HCT116 (cell line): ENCODE measurements around the gene YAP1. TPM values are rescaled to one million over a fixed set of nuclear protein-coding genes. Genes with fewer than 3 reads are reported as not detected.

ENCODE experiments used
- ATAC-seq: fragments of 200-7000 bp; cut with Tn5 transposase; 2 replicates; pipeline ENCODE4 v1.9.1; 2020; ENCODE audit warnings: mild to moderate bottlenecking, moderate library complexity
- BruUV-seq: library from RNA; stranded (reverse); fragments of 400-500 nt; replicated peaks from 2 replicates; lab custom pipeline; 2021; lab: Mats Ljungman, UMichigan
- CTCF ChIA-PET: fragments of 300-600 bp; sonication (Branson Sonifier 250); formaldehyde crosslinking; loops from one replicate; lab custom pipeline; 2021; ENCODE audit warnings: antibody characterized with exemption; lab: Charles Lee
- POLR2A ChIA-PET: fragments of 300-600, 350-600 bp; sonication (Branson Sonifier 250); formaldehyde crosslinking; loops from one replicate; lab custom pipeline; 2021; ENCODE audit warnings: antibody characterized with exemption; lab: Charles Lee
- RAD21 ChIA-PET, 2 experiments: fragments of 300-600 bp; sonication (Branson Sonifier 250); formaldehyde crosslinking; loops; one replicate each; lab custom pipeline; 2023; ENCODE audit warnings: low total read pairs in 2 of 2; ENCODE audit not compliant: uncharacterized antibody in 2 of 2, unreplicated experiment in 2 of 2, low non-redundant PET in 1 of 2; lab: Charles Lee
- DNase-seq: peaks from one replicate; pipeline ENCODE4 v3.0.0-alpha.2; 2010; ENCODE audit warnings: low read depth, low spot score
- H2AFZ ChIP-seq: fragments of 200-600 bp; shearing (Covaris generic), sonication (generic); 2 replicates; pipeline ENCODE4 v1.6.1; 2017; ENCODE audit warnings: low read depth, mixed run types, mixed read lengths, antibody characterized with exemption, low read length; ENCODE audit not compliant: poor library complexity, severe bottlenecking
- H3K27ac ChIP-seq: 2 replicates; pipeline ENCODE4 v1.5.1; 2012; ENCODE audit warnings: low read depth, low read length
- H3K27me3 ChIP-seq: fragments of 200-600 bp; sonication (generic); 2 replicates; pipeline ENCODE4 v1.6.1; 2016; ENCODE audit warnings: mixed run types, low read length, mixed read lengths; ENCODE audit not compliant: insufficient read depth
- H3K36me3 ChIP-seq, 2 experiments: fragments of 200-500 bp in 1 of 2; fragments of 200-600 bp in 1 of 2; sonication (Bioruptor generic) in 1 of 2; sonication (generic) in 1 of 2; 2 replicates each; pipeline versions ENCODE4 v1.5.1 to v1.6.1; 2014 to 2016; ENCODE audit warnings: low read length in 2 of 2, inconsistent platforms in 1 of 2, mixed read lengths in 1 of 2, mixed run types in 1 of 2; ENCODE audit not compliant: insufficient read depth in 2 of 2, control insufficient read depth in 1 of 2
- H3K4me1 ChIP-seq, 2 experiments: fragments of 200-600 bp in 1 of 2; sonication (generic) in 1 of 2; 2 replicates each; pipeline versions ENCODE4 v1.5.1 to v1.6.1; 2012 to 2017; ENCODE audit warnings: low read length in 2 of 2, inconsistent platforms in 1 of 2, mild to moderate bottlenecking in 1 of 2, mixed read lengths in 1 of 2, mixed run types in 1 of 2, moderate library complexity in 1 of 2; ENCODE audit not compliant: insufficient read depth in 2 of 2, control insufficient read depth in 1 of 2
- H3K4me2 ChIP-seq: fragments of 200-600 bp; sonication (generic); 2 replicates; pipeline ENCODE4 v1.6.1; 2017; ENCODE audit warnings: mixed run types, low read length, mixed read lengths
- H3K4me3 ChIP-seq, 2 experiments: fragments of 200-600 bp in 1 of 2; sonication (generic) in 1 of 2; replicated peaks in 1 of 2; 2 replicates each; pipeline ENCODE4 v1.5.1; 2011 to 2016; ENCODE audit warnings: low read length in 2 of 2, control low read depth in 1 of 2, low read depth in 1 of 2, mild to moderate bottlenecking in 1 of 2, mixed read lengths in 1 of 2, mixed run types in 1 of 2
- H3K79me2 ChIP-seq: fragments of 200-600 bp; sonication (generic); 2 replicates; pipeline ENCODE4 v1.6.1; 2017; ENCODE audit warnings: mild to moderate bottlenecking, mixed run types, low read length, moderate library complexity, mixed read lengths; ENCODE audit not compliant: insufficient read depth
- H3K9ac ChIP-seq: fragments of 200-600 bp; sonication (generic); 2 replicates; pipeline ENCODE4 v1.6.1; 2016; ENCODE audit warnings: low read length, mixed read lengths
- H3K9me2 ChIP-seq: fragments of 200-600 bp; sonication (generic), shearing (Covaris generic); 2 replicates; pipeline ENCODE4 v1.6.1; 2017; ENCODE audit warnings: mixed run types, mild to moderate bottlenecking, moderate library complexity; ENCODE audit not compliant: insufficient read depth
- H3K9me3 ChIP-seq, 2 experiments: fragments of 200-500 bp in 1 of 2; fragments of 200-600 bp in 1 of 2; sonication (Bioruptor generic) in 1 of 2; sonication (generic) in 1 of 2; 2 replicates each; pipeline ENCODE4 v1.6.1; 2014 to 2017; ENCODE audit warnings: low read length in 2 of 2, mixed read lengths in 2 of 2, inconsistent platforms in 1 of 2, low read depth in 1 of 2, mild to moderate bottlenecking in 1 of 2, mixed run types in 1 of 2, moderate library complexity in 1 of 2; ENCODE audit not compliant: control insufficient read depth in 1 of 2, insufficient read depth in 1 of 2
- H4K20me1 ChIP-seq: fragments of 200-600 bp; sonication (generic), shearing (Covaris generic); 2 replicates; pipeline ENCODE4 v1.6.1; 2017; ENCODE audit warnings: mixed run types, mild to moderate bottlenecking, moderate library complexity; ENCODE audit not compliant: insufficient read depth
- ATF3 ChIP-seq: IDR thresholded peaks from 2 replicates; pipeline ENCODE4 v1.6.1; 2012
- CBX3 ChIP-seq: IDR thresholded peaks from 2 replicates; pipeline ENCODE4 v1.6.1; 2012; ENCODE audit warnings: low read depth
- CEBPB ChIP-seq: IDR thresholded peaks from 2 replicates; pipeline ENCODE4 v1.6.1; 2012; ENCODE audit warnings: low read depth
- CTCF ChIP-seq, 3 experiments: fragments of 200-600 bp in 1 of 3; sonication (generic) in 1 of 3; IDR thresholded peaks in 2 of 3; conservative IDR thresholded peaks in 1 of 3; 2 replicates each; pipeline ENCODE4 v1.5.1; 2012 to 2017; ENCODE audit warnings: low read depth in 2 of 3, low read length in 2 of 3, antibody characterized with exemption in 1 of 3, borderline replicate concordance in 1 of 3, control low read depth in 1 of 3, mild to moderate bottlenecking in 1 of 3, mixed read lengths in 1 of 3, mixed run types in 1 of 3, moderate library complexity in 1 of 3; ENCODE audit not compliant: insufficient read depth in 1 of 3
- EGR1 ChIP-seq: IDR thresholded peaks from 2 replicates; pipeline ENCODE4 v1.6.1; 2012; ENCODE audit warnings: low read depth
- JUND ChIP-seq: IDR thresholded peaks from 2 replicates; pipeline ENCODE4 v1.6.1; 2012
- RAD21 ChIP-seq: IDR thresholded peaks from 2 replicates; pipeline ENCODE4 v1.6.1; 2012; ENCODE audit warnings: low read depth, mild to moderate bottlenecking
- SIN3A ChIP-seq: IDR thresholded peaks from 2 replicates; pipeline ENCODE4 v1.6.1; 2012; ENCODE audit warnings: low read depth
- TCF7L2 ChIP-seq: IDR thresholded peaks from 2 replicates; pipeline ENCODE4 v1.7.0; 2011; ENCODE audit warnings: borderline replicate concordance, inconsistent platforms; ENCODE audit not compliant: insufficient read depth, insufficient read length; ENCODE audit errors: extremely low read depth
- YY1 ChIP-seq: IDR thresholded peaks from 2 replicates; pipeline ENCODE4 v1.6.1; 2011; ENCODE audit warnings: low read length, low read depth, moderate library complexity, mild to moderate bottlenecking; ENCODE audit not compliant: insufficient replicate concordance; ENCODE audit errors: extremely low read depth
- ZFX ChIP-seq: fragments of 450-650 bp; IDR thresholded peaks from 2 replicates; pipeline ENCODE4 v1.6.1; 2017
- ZNF274 ChIP-seq: fragments of 200-500 bp; sonication (Bioruptor generic); IDR thresholded peaks from 2 replicates; pipeline ENCODE4 v1.6.1; 2014; ENCODE audit warnings: mild to moderate bottlenecking, low read depth, low read length, inconsistent platforms
- intact Hi-C: fragments of 100-400 bp; cut with micrococcal nuclease; formaldehyde crosslinking; loops from 2 replicates; pipeline ENCODE4 v1.10.0; 2022
- total RNA-seq: library from RNA; stranded (reverse); gene quantifications from one replicate; pipeline ENCODE4 v1.2.1, GENCODE V29; 2021; ENCODE audit not compliant: unreplicated experiment

The YAP1 gene
- total RNA-seq, 1 experiment from 2014 or later = 88.6 TPM

- Histone ChIP-seq H3K4me2 (no peak overlapping the region), H3K9me3 (no peaks in the 10 kb centered on the region), H3K79me2 (no peaks in the 10 kb centered on the region), H3K36me3 (no peaks in the 10 kb centered on the region), H4K20me1 (no peaks in the 10 kb centered on the region), H2AFZ (no peak overlapping the region), H3K4me3 (no peak overlapping the region), H3K27me3 (no peaks in the 10 kb centered on the region), H3K9ac (no peak overlapping the region), H3K4me1 (0 out of 4 replicates have a peak, but pooled peaks cover 0 to 3% of the 10 kb centered on the region in 2 experiments), H3K9me2 (no peaks in the 10 kb centered on the region), H3K27ac (no peak overlapping the region)
- CTCF ChIA-PET = no interaction called here
- no peak for DNase-seq
- intact Hi-C loops = no loop called here
- ATAC-seq = no peak
- RAD21 ChIA-PET = no interaction called here
- TF ChIP-seq TCF7L2 (no peak), RAD21 (no peak), ZNF274 (no peak), EGR1 (no peak)
- TF ChIP-seq, all 23 proteins: peak for 0
- POLR2A ChIA-PET = no interaction called here
- no TSS peak for BruUV-seq
These were observed 166.5 kb downstream of the YAP1 start for GRCh38 chr11:102276783-102277182.

DNA sequence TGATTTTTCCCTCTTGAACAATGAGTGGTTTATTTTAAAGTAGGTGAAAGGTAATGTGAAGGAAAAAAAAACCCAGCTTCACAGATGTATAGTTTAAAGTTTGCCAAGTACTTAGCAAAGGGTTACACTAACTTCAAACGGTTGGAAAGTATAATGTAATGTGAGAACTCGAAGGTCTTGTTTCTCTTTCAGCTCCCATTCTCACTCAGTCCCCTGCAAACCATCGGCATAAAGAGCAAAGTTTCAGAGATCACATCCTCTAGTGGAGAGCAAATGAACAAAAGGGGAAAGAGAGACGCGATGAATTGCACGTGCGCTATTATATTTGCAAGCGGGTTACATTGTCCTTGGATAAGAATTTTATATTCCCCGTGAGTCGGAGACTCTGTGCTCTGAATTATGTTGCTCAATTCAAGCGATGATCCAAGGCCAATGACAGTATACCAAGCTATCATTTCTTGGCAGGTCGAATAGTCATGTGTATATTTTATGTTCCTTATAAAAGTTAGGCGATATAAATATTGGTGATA, 169.5 kb downstream of the YAP1 start:
- 0 out of 4 replicates have a peak, but pooled peaks cover 0 to 3% of the 10 kb centered on the region in 2 experiments for H3K4me1 ChIP-seq
- no peak overlapping the region for H3K27ac ChIP-seq
- H3K9me2 ChIP-seq = no peaks in the 10 kb centered on the region
- no peaks in the 10 kb centered on the region for H4K20me1 ChIP-seq
- H2AFZ ChIP-seq = no peak overlapping the region
- H3K4me3 ChIP-seq = no peak overlapping the region
- intact Hi-C loops = no loop called here
- POLR2A ChIA-PET = no interaction called here
- no peak overlapping the region for H3K4me2 ChIP-seq
- CTCF ChIA-PET = interaction anchor here (1.8 to 2.2 kb wide), 3 partner anchors 10 to 14 kb away, joined by 6 to 8 read pairs (median 8); no protein-coding TSS in a partner anchor
- no peak for TF ChIP-seq ZFX
- TF ChIP-seq CTCF (IDR thresholded peaks at IDR 0.05 in 2 of 3, conservative IDR thresholded peaks at IDR 0.05 in 1 of 3; ENCODE audit: borderline replicate concordance in 1 of 3, insufficient read depth in 1 of 3, low read depth in 2 of 3, low read length in 2 of 3) = 0 out of 6 replicates have a peak, but pooled peaks of 1 of the 3 experiments have one; percentile 9
- no peak for TF ChIP-seq YY1
- TF ChIP-seq JUND = no peak
- TF ChIP-seq ATF3 = no peak
- TF ChIP-seq SIN3A = no peak
- TF ChIP-seq CBX3 = no peak
- no peak for TF ChIP-seq CEBPB
- TF ChIP-seq, all 23 proteins: peak for 1
- Histone ChIP-seq H3K36me3 (no peaks in the 10 kb centered on the region), H3K79me2 (no peaks in the 10 kb centered on the region), H3K9ac (no peak overlapping the region), H3K27me3 (no peaks in the 10 kb centered on the region), H3K9me3 (no peaks in the 10 kb centered on the region)
- no peak for ATAC-seq
- no peak for DNase-seq
- RAD21 ChIA-PET = no interaction called here
- no TSS peak for BruUV-seq
